GM23338 (cell line): ENCODE results near the gene CDC6. TPM values are rescaled to one million over a fixed set of nuclear protein-coding genes. Genes with fewer than 3 reads are reported as not detected.

Experiments
- ATAC-seq: fragments of 200-7000 bp; cut with Tn5 transposase; 3 replicates; pipeline ENCODE4 v1.9.1; 2020
- DNase-seq: peaks from one replicate; pipeline ENCODE4 v3.0.0-alpha.2; 2015; ENCODE audit warnings: low spot score
- H2AFZ ChIP-seq: fragments of 200-600 bp; sonication (generic); 2 replicates; pipeline ENCODE4 v1.8.0; 2016; ENCODE audit warnings: antibody characterized with exemption, mild to moderate bottlenecking, moderate library complexity
- H3F3A ChIP-seq: fragments of 200-600 bp; sonication (generic); replicated peaks from 2 replicates; pipeline ENCODE4 v1.8.0; 2017; ENCODE audit warnings: antibody characterized with exemption, mixed run types, low read depth
- H3K27ac ChIP-seq: fragments of 200-600 bp; sonication (generic); 2 replicates; pipeline ENCODE4 v1.6.1; 2016; ENCODE audit warnings: low read depth
- H3K27me3 ChIP-seq: fragments of 200-600 bp; sonication (generic); 2 replicates; pipeline ENCODE4 v1.8.0; 2016; ENCODE audit warnings: mild to moderate bottlenecking, mixed run types, moderate library complexity; ENCODE audit not compliant: insufficient read depth
- H3K36me3 ChIP-seq: fragments of 200-600 bp; sonication (generic); 2 replicates; pipeline ENCODE4 v1.8.0; 2016; ENCODE audit warnings: mild to moderate bottlenecking; ENCODE audit not compliant: insufficient read depth
- H3K4me1 ChIP-seq: fragments of 200-600 bp; sonication (generic); 2 replicates; pipeline ENCODE4 v1.8.0; 2016; ENCODE audit warnings: mild to moderate bottlenecking, moderate library complexity; ENCODE audit not compliant: insufficient read depth
- H3K4me2 ChIP-seq: fragments of 200-600 bp; sonication (generic); 2 replicates; pipeline ENCODE4 v1.7.1; 2017; ENCODE audit warnings: mixed run types
- H3K4me3 ChIP-seq: fragments of 200-600 bp; sonication (generic); 2 replicates; pipeline ENCODE4 v1.6.1; 2016; ENCODE audit warnings: mixed run types
- H3K79me2 ChIP-seq: fragments of 200-600 bp; sonication (generic); replicated peaks from 2 replicates; pipeline ENCODE4 v1.8.0; 2017; ENCODE audit warnings: mild to moderate bottlenecking; ENCODE audit not compliant: insufficient read depth
- H3K9me2 ChIP-seq: fragments of 200-600 bp; sonication (generic); 2 replicates; pipeline ENCODE4 v1.8.0; 2017; ENCODE audit not compliant: insufficient read depth
- H4K20me1 ChIP-seq: fragments of 200-600 bp; sonication (generic); replicated peaks from 2 replicates; pipeline ENCODE4 v1.8.0; 2017; ENCODE audit warnings: mild to moderate bottlenecking; ENCODE audit not compliant: insufficient read depth
- H3K27ac Mint-ChIP-seq: 2 replicates; pipeline ENCODE4 v1.8.0; 2020; ENCODE audit warnings: inconsistent platforms, mild to moderate bottlenecking, moderate library complexity, mixed read lengths
- H3K27me3 Mint-ChIP-seq: 3 replicates; pipeline ENCODE4 v1.8.0; 2022; ENCODE audit warnings: low read depth, mild to moderate bottlenecking, moderate library complexity, mixed read lengths, inconsistent platforms; ENCODE audit not compliant: insufficient read depth, poor library complexity
- H3K36me3 Mint-ChIP-seq: 3 replicates; pipeline ENCODE4 v1.8.0; 2021; ENCODE audit warnings: low read depth, mild to moderate bottlenecking, inconsistent platforms, moderate library complexity, mixed read lengths
- H3K4me1 Mint-ChIP-seq: 3 replicates; pipeline ENCODE4 v1.8.0; 2020; ENCODE audit warnings: mild to moderate bottlenecking, inconsistent platforms, mixed read lengths
- H3K4me3 Mint-ChIP-seq: 3 replicates; pipeline ENCODE4 v1.8.0; 2021; ENCODE audit warnings: moderate library complexity, mild to moderate bottlenecking, inconsistent platforms, mixed read lengths
- H3K9me3 Mint-ChIP-seq: 3 replicates; pipeline ENCODE4 v1.8.0; 2020; ENCODE audit warnings: moderate library complexity, mild to moderate bottlenecking, inconsistent platforms, mixed read lengths
- CREB1 ChIP-seq: fragments of 250-450 bp; sonication (Bioruptor Pico); IDR thresholded peaks from 2 replicates; pipeline ENCODE4 v1.5.0; 2020; ENCODE audit warnings: low read depth, mild to moderate bottlenecking, moderate library complexity
- ETS1 ChIP-seq: IDR thresholded peaks from 2 replicates; pipeline ENCODE4 v1.6.1; 2016; ENCODE audit warnings: antibody characterized with exemption
- EZH2 ChIP-seq: fragments of 200-600 bp; sonication (generic); IDR thresholded peaks from one replicate; pipeline ENCODE4 v1.8.0; 2017; ENCODE audit warnings: antibody characterized with exemption, mild to moderate bottlenecking, low read depth; ENCODE audit not compliant: unreplicated experiment
- EZH2phosphoT487 ChIP-seq: fragments of 200-600 bp; sonication (generic); IDR thresholded peaks from one replicate; pipeline ENCODE4 v1.8.1; 2018; ENCODE audit warnings: antibody characterized with exemption; ENCODE audit not compliant: unreplicated experiment
- JUNB ChIP-seq: IDR thresholded peaks from one replicate; pipeline ENCODE4 v1.6.1; 2016; ENCODE audit warnings: antibody characterized with exemption; ENCODE audit not compliant: unreplicated experiment
- NANOG ChIP-seq: IDR thresholded peaks from 2 replicates; pipeline ENCODE4 v1.6.1; 2016; ENCODE audit warnings: antibody characterized with exemption, borderline replicate concordance
- POLR2AphosphoS5 ChIP-seq: IDR thresholded peaks from 2 replicates; pipeline ENCODE4 v1.6.1; 2016; ENCODE audit warnings: antibody characterized with exemption, low read depth
- polyA plus RNA-seq: library from polyadenylated mRNA; unstranded; fragments of >200 nt; fragmentation: Nextera tagmentation; extraction: Ambion mirVana; gene quantifications from 2 replicates; pipeline ENCODE4 v1.2.1, GENCODE V29; 2016
- total RNA-seq: library from RNA; depleted of rRNA; stranded (reverse); fragments of >200 nt; shearing (Covaris generic); gene quantifications from 2 replicates; pipeline ENCODE4 v1.2.3, GENCODE V29; 2014
- TF ChIP-seq, protein P1 (sequence below): fragments of 250-450 bp; sonication (Bioruptor Pico); IDR thresholded peaks from 2 replicates; pipeline ENCODE4 v1.5.0; 2020; ENCODE audit warnings: mild to moderate bottlenecking, moderate library complexity

CDC6 gene
- total and polyA plus RNA-seq, 2 experiments from 2014 or later = 46.2 to 79.9 TPM

- TF ChIP-seq, protein P1, sequence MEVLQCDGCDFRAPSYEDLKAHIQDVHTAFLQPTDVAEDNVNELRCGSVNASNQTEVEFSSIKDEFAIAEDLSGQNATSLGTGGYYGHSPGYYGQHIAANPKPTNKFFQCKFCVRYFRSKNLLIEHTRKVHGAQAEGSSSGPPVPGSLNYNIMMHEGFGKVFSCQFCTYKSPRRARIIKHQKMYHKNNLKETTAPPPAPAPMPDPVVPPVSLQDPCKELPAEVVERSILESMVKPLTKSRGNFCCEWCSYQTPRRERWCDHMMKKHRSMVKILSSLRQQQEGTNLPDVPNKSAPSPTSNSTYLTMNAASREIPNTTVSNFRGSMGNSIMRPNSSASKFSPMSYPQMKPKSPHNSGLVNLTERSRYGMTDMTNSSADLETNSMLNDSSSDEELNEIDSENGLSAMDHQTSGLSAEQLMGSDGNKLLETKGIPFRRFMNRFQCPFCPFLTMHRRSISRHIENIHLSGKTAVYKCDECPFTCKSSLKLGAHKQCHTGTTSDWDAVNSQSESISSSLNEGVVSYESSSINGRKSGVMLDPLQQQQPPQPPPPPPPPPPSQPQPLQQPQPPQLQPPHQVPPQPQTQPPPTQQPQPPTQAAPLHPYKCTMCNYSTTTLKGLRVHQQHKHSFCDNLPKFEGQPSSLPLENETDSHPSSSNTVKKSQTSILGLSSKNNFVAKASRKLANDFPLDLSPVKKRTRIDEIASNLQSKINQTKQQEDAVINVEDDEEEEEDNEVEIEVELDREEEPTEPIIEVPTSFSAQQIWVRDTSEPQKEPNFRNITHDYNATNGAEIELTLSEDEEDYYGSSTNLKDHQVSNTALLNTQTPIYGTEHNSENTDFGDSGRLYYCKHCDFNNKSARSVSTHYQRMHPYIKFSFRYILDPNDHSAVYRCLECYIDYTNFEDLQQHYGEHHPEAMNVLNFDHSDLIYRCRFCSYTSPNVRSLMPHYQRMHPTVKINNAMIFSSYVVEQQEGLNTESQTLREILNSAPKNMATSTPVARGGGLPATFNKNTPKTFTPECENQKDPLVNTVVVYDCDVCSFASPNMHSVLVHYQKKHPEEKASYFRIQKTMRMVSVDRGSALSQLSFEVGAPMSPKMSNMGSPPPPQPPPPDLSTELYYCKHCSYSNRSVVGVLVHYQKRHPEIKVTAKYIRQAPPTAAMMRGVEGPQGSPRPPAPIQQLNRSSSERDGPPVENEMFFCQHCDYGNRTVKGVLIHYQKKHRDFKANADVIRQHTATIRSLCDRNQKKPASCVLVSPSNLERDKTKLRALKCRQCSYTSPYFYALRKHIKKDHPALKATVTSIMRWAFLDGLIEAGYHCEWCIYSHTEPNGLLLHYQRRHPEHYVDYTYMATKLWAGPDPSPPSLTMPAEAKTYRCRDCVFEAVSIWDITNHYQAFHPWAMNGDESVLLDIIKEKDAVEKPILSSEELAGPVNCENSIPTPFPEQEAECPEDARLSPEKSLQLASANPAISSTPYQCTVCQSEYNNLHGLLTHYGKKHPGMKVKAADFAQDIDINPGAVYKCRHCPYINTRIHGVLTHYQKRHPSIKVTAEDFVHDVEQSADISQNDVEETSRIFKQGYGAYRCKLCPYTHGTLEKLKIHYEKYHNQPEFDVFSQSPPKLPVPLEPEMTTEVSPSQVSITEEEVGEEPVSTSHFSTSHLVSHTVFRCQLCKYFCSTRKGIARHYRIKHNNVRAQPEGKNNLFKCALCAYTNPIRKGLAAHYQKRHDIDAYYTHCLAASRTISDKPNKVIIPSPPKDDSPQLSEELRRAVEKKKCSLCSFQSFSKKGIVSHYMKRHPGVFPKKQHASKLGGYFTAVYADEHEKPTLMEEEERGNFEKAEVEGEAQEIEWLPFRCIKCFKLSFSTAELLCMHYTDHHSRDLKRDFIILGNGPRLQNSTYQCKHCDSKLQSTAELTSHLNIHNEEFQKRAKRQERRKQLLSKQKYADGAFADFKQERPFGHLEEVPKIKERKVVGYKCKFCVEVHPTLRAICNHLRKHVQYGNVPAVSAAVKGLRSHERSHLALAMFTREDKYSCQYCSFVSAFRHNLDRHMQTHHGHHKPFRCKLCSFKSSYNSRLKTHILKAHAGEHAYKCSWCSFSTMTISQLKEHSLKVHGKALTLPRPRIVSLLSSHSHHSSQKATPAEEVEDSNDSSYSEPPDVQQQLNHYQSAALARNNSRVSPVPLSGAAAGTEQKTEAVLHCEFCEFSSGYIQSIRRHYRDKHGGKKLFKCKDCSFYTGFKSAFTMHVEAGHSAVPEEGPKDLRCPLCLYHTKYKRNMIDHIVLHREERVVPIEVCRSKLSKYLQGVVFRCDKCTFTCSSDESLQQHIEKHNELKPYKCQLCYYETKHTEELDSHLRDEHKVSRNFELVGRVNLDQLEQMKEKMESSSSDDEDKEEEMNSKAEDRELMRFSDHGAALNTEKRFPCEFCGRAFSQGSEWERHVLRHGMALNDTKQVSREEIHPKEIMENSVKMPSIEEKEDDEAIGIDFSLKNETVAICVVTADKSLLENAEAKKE (CRISPR knock-in tag) = no peak
Measured at GRCh38 chr17:40264458-40265185, 23.1 kb upstream of the CDC6 start (continued).

- H2AFZ ChIP-seq = no peak overlapping the region
- peaks cover 31% of the 10 kb centered on the region for H3K36me3 Mint-ChIP-seq
- no peaks in the 10 kb centered on the region for H3K79me2 ChIP-seq
- DNase-seq (no peak), ATAC-seq (no peak)
- no peak overlapping the region for H3K4me3 ChIP-seq
- H3K4me3 Mint-ChIP-seq = no peak overlapping the region
- H3K36me3 ChIP-seq = peaks cover 29% of the 10 kb centered on the region
- no peaks in the 10 kb centered on the region; the same call in 2 of the 3 replicates for H3K9me3 Mint-ChIP-seq
- no peaks in the 10 kb centered on the region for H3K9me2 ChIP-seq
- H4K20me1 ChIP-seq = no peaks in the 10 kb centered on the region
- no peaks in the 10 kb centered on the region for H3K4me1 ChIP-seq
- H3K27ac ChIP-seq = no peak overlapping the region
- no peak overlapping the region for H3K27ac Mint-ChIP-seq
- H3K27me3 ChIP-seq = no peaks in the 10 kb centered on the region
- H3K4me2 ChIP-seq = no peak overlapping the region
- H3K4me1 Mint-ChIP-seq = peaks cover 8% of the 10 kb centered on the region; the same call in 1 of the 3 replicates
- 0 out of 2 replicates have a peak, but pooled peaks cover 3% of the 10 kb centered on the region for H3F3A ChIP-seq
- H3K27me3 Mint-ChIP-seq = peaks cover 1% of the 10 kb centered on the region
- TF ChIP-seq, protein P1 (CRISPR knock-in tag) = no peak
- TF ChIP-seq ETS1 = no peak
- TF ChIP-seq EZH2 = no peak
- no peak for TF ChIP-seq POLR2AphosphoS5
- TF ChIP-seq EZH2phosphoT487 = no peak
- no peak for TF ChIP-seq CREB1 (CRISPR knock-in tag)
- no peak for TF ChIP-seq JUNB
- no peak for TF ChIP-seq NANOG
Measured at GRCh38 chr17:40265337-40265736, 22.3 kb upstream of the CDC6 start.
